IMR-90 (cell line): ENCODE results near the gene C12orf75. TPM values are rescaled to one million over a fixed set of nuclear protein-coding genes. Genes with fewer than 3 reads are reported as not detected.

Experiments used
- ATAC-seq: fragments of 200-7000 bp; cut with Tn5 transposase; 2 replicates; pipeline ENCODE4 v1.9.1; 2020; ENCODE audit warnings: low read depth, mild to moderate bottlenecking, moderate library complexity
- BruUV-seq: library from RNA; stranded (reverse); fragments of 400-500 nt; replicated peaks from 2 replicates; lab custom pipeline; 2021; lab: Mats Ljungman, UMichigan
- CTCF ChIA-PET: fragments of 300-600 bp; formaldehyde crosslinking; extraction: SDS; loops from one replicate; lab custom pipeline; 2021; ENCODE audit warnings: antibody characterized with exemption; lab: Yijun Ruan, JAX
- POLR2A ChIA-PET: fragments of 300-600 bp; sonication (Branson Sonifier 250); formaldehyde crosslinking; loops from one replicate; lab custom pipeline; 2022; ENCODE audit warnings: antibody characterized with exemption; ENCODE audit not compliant: unreplicated experiment; lab: Charles Lee
- DNase-seq: peaks from one replicate; pipeline ENCODE4 v3.0.0; 2013
- H2AFZ ChIP-seq: replicated peaks from 2 replicates; pipeline ENCODE3; 2013; ENCODE audit warnings: low read length, mild to moderate bottlenecking; ENCODE audit not compliant: poor library complexity
- H2AK5ac ChIP-seq: 2 replicates; pipeline ENCODE4 v1.6.1; 2013; ENCODE audit warnings: low read depth, low read length, inconsistent platforms
- H2AK9ac ChIP-seq: replicated peaks from 2 replicates; pipeline ENCODE3; 2013; ENCODE audit warnings: mild to moderate bottlenecking, low read depth, low read length, moderate library complexity; ENCODE audit not compliant: poor library complexity
- H2BK120ac ChIP-seq: 2 replicates; pipeline ENCODE4 v1.6.1; 2013; ENCODE audit warnings: low read depth, low read length, inconsistent platforms
- H2BK15ac ChIP-seq: 3 replicates; pipeline ENCODE4 v1.6.1; 2013; ENCODE audit warnings: low read depth, low read length, inconsistent platforms
- H2BK20ac ChIP-seq: 2 replicates; pipeline ENCODE4 v1.6.1; 2013; ENCODE audit warnings: low read depth, mild to moderate bottlenecking, inconsistent platforms, low read length, moderate library complexity
- H2BK5ac ChIP-seq: 2 replicates; pipeline ENCODE4 v1.6.1; 2013; ENCODE audit warnings: mild to moderate bottlenecking, low read depth, low read length, inconsistent platforms; ENCODE audit not compliant: poor library complexity, severe bottlenecking
- H3K14ac ChIP-seq: replicated peaks from 2 replicates; pipeline ENCODE4 v1.6.1; 2013; ENCODE audit warnings: low read depth, low read length, inconsistent platforms
- H3K18ac ChIP-seq: 2 replicates; pipeline ENCODE4 v1.6.1; 2013; ENCODE audit warnings: low read depth, low read length, control low read depth
- H3K23ac ChIP-seq: 2 replicates; pipeline ENCODE4 v1.6.1; 2013; ENCODE audit warnings: low read depth, low read length, inconsistent platforms
- H3K27ac ChIP-seq: 2 replicates; pipeline ENCODE4 v1.5.1; 2013; ENCODE audit warnings: mild to moderate bottlenecking, control low read depth, low read length; ENCODE audit not compliant: insufficient read depth
- H3K27me3 ChIP-seq: 2 replicates; pipeline ENCODE4 v1.6.1; 2013; ENCODE audit warnings: low read length; ENCODE audit not compliant: control insufficient read depth, insufficient read depth
- H3K36me3 ChIP-seq: 2 replicates; pipeline ENCODE4 v1.6.1; 2013; ENCODE audit warnings: low read length, mixed read lengths; ENCODE audit not compliant: control insufficient read depth, insufficient read depth
- H3K4ac ChIP-seq: 2 replicates; pipeline ENCODE4 v1.6.1; 2013; ENCODE audit warnings: low read depth, low read length, inconsistent platforms
- H3K4me1 ChIP-seq: 2 replicates; pipeline ENCODE4 v1.6.1; 2013; ENCODE audit warnings: low read length, mixed read lengths; ENCODE audit not compliant: control insufficient read depth, insufficient read depth
- H3K4me2 ChIP-seq: 2 replicates; pipeline ENCODE4 v1.6.1; 2013; ENCODE audit warnings: low read depth, mild to moderate bottlenecking, control low read depth, low read length, moderate library complexity
- H3K4me3 ChIP-seq: 2 replicates; pipeline ENCODE4 v1.5.1; 2013; ENCODE audit warnings: low read depth, mild to moderate bottlenecking, control low read depth, low read length, moderate library complexity; ENCODE audit not compliant: insufficient read depth
- H3K56ac ChIP-seq: 2 replicates; pipeline ENCODE4 v1.6.1; 2013; ENCODE audit warnings: low read length, inconsistent platforms; ENCODE audit not compliant: insufficient read depth; ENCODE audit errors: extremely low read depth
- H3K79me1 ChIP-seq, 2 experiments: 2 replicates each; pipeline ENCODE4 v1.6.1; 2013; ENCODE audit warnings: low read length in 2 of 2, inconsistent platforms in 1 of 2, low read depth in 1 of 2
- H3K9ac ChIP-seq: 2 replicates; pipeline ENCODE4 v1.6.1; 2013; ENCODE audit warnings: low read depth, low read length, control low read depth
- H3K9me1 ChIP-seq: 2 replicates; pipeline ENCODE4 v1.6.1; 2013; ENCODE audit warnings: low read length, inconsistent platforms; ENCODE audit not compliant: insufficient read depth
- H3K9me3 ChIP-seq: 2 replicates; pipeline ENCODE4 v1.6.1; 2013; ENCODE audit warnings: low read length; ENCODE audit not compliant: control insufficient read depth, insufficient read depth
- H4K20me1 ChIP-seq: 2 replicates; pipeline ENCODE4 v1.6.1; 2013; ENCODE audit warnings: low read length, inconsistent platforms; ENCODE audit not compliant: insufficient read depth
- H4K5ac ChIP-seq: 2 replicates; pipeline ENCODE4 v1.6.1; 2013; ENCODE audit warnings: mild to moderate bottlenecking, low read depth, low read length, control low read depth
- H4K8ac ChIP-seq, 2 experiments: 2 replicates each; pipeline ENCODE4 v1.6.1; 2013; ENCODE audit warnings: low read depth in 2 of 2, low read length in 2 of 2, control low read depth in 1 of 2, inconsistent platforms in 1 of 2
- H4K91ac ChIP-seq: 2 replicates; pipeline ENCODE4 v1.6.1; 2013; ENCODE audit warnings: low read depth, low read length, inconsistent platforms; ENCODE audit not compliant: insufficient read depth
- BHLHE40 ChIP-seq: fragments of 150-350 bp; IDR thresholded peaks from 2 replicates; pipeline ENCODE4 v1.6.1; 2016; ENCODE audit warnings: mild to moderate bottlenecking, low read depth, low read length
- CEBPB ChIP-seq: IDR thresholded peaks from 2 replicates; pipeline ENCODE4 v1.6.1; 2012; ENCODE audit warnings: low read depth, low read length, improper control_type of control experiment
- CHD1 ChIP-seq: IDR thresholded peaks from 2 replicates; pipeline ENCODE4 v1.6.1; 2012; ENCODE audit warnings: low read depth, low read length, improper control_type of control experiment
- MAFK ChIP-seq: IDR thresholded peaks from 2 replicates; pipeline ENCODE4 v1.6.1; 2012; ENCODE audit warnings: low read depth, low read length, improper control_type of control experiment
- MAZ ChIP-seq: IDR thresholded peaks from 2 replicates; pipeline ENCODE4 v1.6.1; 2012; ENCODE audit warnings: low read depth, mild to moderate bottlenecking, low read length, improper control_type of control experiment, moderate library complexity, borderline replicate concordance
- MXI1 ChIP-seq: IDR thresholded peaks from 2 replicates; pipeline ENCODE4 v1.6.1; 2012; ENCODE audit warnings: low read depth, mild to moderate bottlenecking, low read length, moderate library complexity, borderline replicate concordance
- NFE2L2 ChIP-seq: fragments of 150-350 bp; IDR thresholded peaks from 2 replicates; pipeline ENCODE4 v1.6.1; 2016; ENCODE audit warnings: low read depth, mild to moderate bottlenecking, low read length
- POLR2A ChIP-seq: IDR thresholded peaks from 2 replicates; pipeline ENCODE4 v1.6.1; 2012; ENCODE audit warnings: mild to moderate bottlenecking, low read depth, low read length
- RAD21 ChIP-seq: IDR thresholded peaks from 2 replicates; pipeline ENCODE4 v1.6.1; 2012; ENCODE audit warnings: low read length, improper control_type of control experiment
- RCOR1 ChIP-seq: IDR thresholded peaks from 2 replicates; pipeline ENCODE4 v1.6.1; 2012; ENCODE audit warnings: mild to moderate bottlenecking, low read length, improper control_type of control experiment; ENCODE audit not compliant: insufficient replicate concordance
- RFX5 ChIP-seq: IDR thresholded peaks from 2 replicates; pipeline ENCODE4 v1.8.0; 2012; ENCODE audit warnings: low read depth, mild to moderate bottlenecking, low read length, moderate library complexity
- SMC3 ChIP-seq: fragments of 150-350 bp; IDR thresholded peaks from 2 replicates; pipeline ENCODE4 v1.6.1; 2016; ENCODE audit warnings: low read depth, mild to moderate bottlenecking, antibody characterized with exemption, low read length, moderate library complexity
- WGBS, 2 experiments: methylation state at CpG; one replicate each; pipeline versions ENCODE4 v1.1.5 to v1.1.7; 2013; ENCODE audit warnings: missing lambda C conversion rate in 2 of 2; ENCODE audit not compliant: insufficient read length in 1 of 2; ENCODE audit errors: extremely low coverage in 2 of 2; 5-methylcytosine and 5-hydroxymethylcytosine counted together
- dilution Hi-C: fragments of 300-500 bp; cut with HindIII; formaldehyde crosslinking; loops from one replicate; pipeline ENCODE4 v1.14.3; 2018; ENCODE audit warnings: low sequenced_read_pairs; ENCODE audit not compliant: unreplicated experiment
- in situ Hi-C: fragments of 300-500 bp; cut with MboI; formaldehyde crosslinking; loops from 3 replicates; pipeline ENCODE4 v1.14.3; 2019; ENCODE audit warnings: low sequenced_read_pairs, inconsistent platforms, mixed read lengths
- intact Hi-C: fragments of 100-400 bp; cut with micrococcal nuclease; formaldehyde crosslinking; loops from 2 replicates; pipeline ENCODE4 v1.10.0; 2022
- polyA plus RNA-seq, 3 experiments: library from polyadenylated mRNA; depleted of rRNA; stranded (reverse); fragments of >200 nt; gene quantifications; 2 replicates each; pipeline ENCODE4 v1.2.3, GENCODE V29; 2012; ENCODE audit warnings: low replicate concordance in 1 of 3
- total RNA-seq: library from RNA; depleted of rRNA; stranded (reverse); fragments of >200 nt; gene quantifications from 2 replicates; pipeline ENCODE4 v1.2.3, GENCODE V29; 2012
- TF ChIP-seq, protein P1 (sequence below): fragments of 150-350 bp; IDR thresholded peaks from 2 replicates; pipeline ENCODE4 v1.6.1; 2016; ENCODE audit warnings: low read depth, mild to moderate bottlenecking, low read length, moderate library complexity, borderline replicate concordance
- TF ChIP-seq, protein P2 (sequence below): fragments of 150-350 bp; IDR thresholded peaks from 2 replicates; pipeline ENCODE4 v1.6.1; 2017; ENCODE audit warnings: mild to moderate bottlenecking, antibody characterized with exemption, low read length, low read depth
- TF ChIP-seq, protein P3 (sequence below): conservative IDR thresholded peaks from 2 replicates; pipeline ENCODE4 v1.5.1; 2012; ENCODE audit warnings: mild to moderate bottlenecking, low read depth, low read length, improper control_type of control experiment

C12orf75 gene
- total and polyA plus RNA-seq, 2 of the 4 experiments (the other 2 are of a cell fraction) = 145 to 278 TPM

DNA sequence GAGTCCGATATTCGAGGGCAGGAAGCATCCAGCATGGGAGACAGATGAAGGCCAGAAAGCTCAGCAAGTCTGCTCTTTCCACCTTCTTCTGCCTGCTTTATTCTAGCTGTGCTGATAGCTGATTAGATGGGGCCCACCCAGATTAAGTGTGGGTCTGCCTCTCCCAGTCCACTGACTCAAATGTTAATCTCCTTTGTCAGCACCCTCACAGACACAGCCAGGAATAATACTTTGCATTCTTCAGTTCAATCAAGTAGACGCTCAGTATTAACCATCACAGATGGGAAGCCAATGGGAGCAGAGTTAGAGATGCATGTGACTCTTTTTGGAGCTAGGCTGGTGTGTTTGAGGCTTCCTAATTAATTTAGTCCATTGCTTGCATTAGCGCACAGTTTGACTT lies 17.0 kb downstream of the C12orf75 start:
- H2AK5ac ChIP-seq = no peak overlapping the region
- no peak for TF ChIP-seq CEBPB
- no peak for TF ChIP-seq MAZ
- no peak for TF ChIP-seq NFE2L2
- no peak for TF ChIP-seq MXI1
- TF ChIP-seq BHLHE40 = no peak
- TF ChIP-seq RAD21 = no peak
- TF ChIP-seq RCOR1 = no peak
- TF ChIP-seq CHD1 = no peak
- TF ChIP-seq, protein P1, sequence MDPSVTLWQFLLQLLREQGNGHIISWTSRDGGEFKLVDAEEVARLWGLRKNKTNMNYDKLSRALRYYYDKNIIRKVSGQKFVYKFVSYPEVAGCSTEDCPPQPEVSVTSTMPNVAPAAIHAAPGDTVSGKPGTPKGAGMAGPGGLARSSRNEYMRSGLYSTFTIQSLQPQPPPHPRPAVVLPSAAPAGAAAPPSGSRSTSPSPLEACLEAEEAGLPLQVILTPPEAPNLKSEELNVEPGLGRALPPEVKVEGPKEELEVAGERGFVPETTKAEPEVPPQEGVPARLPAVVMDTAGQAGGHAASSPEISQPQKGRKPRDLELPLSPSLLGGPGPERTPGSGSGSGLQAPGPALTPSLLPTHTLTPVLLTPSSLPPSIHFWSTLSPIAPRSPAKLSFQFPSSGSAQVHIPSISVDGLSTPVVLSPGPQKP = no peak
- no peak for TF ChIP-seq MAFK
- TF ChIP-seq, protein P2, sequence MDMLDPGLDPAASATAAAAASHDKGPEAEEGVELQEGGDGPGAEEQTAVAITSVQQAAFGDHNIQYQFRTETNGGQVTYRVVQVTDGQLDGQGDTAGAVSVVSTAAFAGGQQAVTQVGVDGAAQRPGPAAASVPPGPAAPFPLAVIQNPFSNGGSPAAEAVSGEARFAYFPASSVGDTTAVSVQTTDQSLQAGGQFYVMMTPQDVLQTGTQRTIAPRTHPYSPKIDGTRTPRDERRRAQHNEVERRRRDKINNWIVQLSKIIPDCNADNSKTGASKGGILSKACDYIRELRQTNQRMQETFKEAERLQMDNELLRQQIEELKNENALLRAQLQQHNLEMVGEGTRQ = no peak
- no peak for TF ChIP-seq SMC3
- TF ChIP-seq, protein P3, sequence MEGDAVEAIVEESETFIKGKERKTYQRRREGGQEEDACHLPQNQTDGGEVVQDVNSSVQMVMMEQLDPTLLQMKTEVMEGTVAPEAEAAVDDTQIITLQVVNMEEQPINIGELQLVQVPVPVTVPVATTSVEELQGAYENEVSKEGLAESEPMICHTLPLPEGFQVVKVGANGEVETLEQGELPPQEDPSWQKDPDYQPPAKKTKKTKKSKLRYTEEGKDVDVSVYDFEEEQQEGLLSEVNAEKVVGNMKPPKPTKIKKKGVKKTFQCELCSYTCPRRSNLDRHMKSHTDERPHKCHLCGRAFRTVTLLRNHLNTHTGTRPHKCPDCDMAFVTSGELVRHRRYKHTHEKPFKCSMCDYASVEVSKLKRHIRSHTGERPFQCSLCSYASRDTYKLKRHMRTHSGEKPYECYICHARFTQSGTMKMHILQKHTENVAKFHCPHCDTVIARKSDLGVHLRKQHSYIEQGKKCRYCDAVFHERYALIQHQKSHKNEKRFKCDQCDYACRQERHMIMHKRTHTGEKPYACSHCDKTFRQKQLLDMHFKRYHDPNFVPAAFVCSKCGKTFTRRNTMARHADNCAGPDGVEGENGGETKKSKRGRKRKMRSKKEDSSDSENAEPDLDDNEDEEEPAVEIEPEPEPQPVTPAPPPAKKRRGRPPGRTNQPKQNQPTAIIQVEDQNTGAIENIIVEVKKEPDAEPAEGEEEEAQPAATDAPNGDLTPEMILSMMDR = no peak
- TF ChIP-seq POLR2A = no peak
- no peak for TF ChIP-seq RFX5
- H3K9me1 ChIP-seq = peaks cover 28% of the 10 kb centered on the region
- H3K18ac ChIP-seq = peak overlapping the region; percentile 15; the same call in 1 of the 2 replicates
- ChIA-PET CTCF (interaction anchor here (0.7 kb wide), 1 partner anchor 133 kb away, joined by 3 read pairs; no protein-coding TSS in a partner anchor), POLR2A (no interaction called here)
- no peak overlapping the region for H4K8ac ChIP-seq
- H2AK9ac ChIP-seq = no peak overlapping the region
- H3K27me3 ChIP-seq = no peaks in the 10 kb centered on the region
- no peak overlapping the region for H3K27ac ChIP-seq
- H3K23ac ChIP-seq = no peak overlapping the region
- no peak overlapping the region for H2AFZ ChIP-seq
- ATAC-seq (no peak), DNase-seq (no peak)
- in situ Hi-C loops (no loop called here), intact Hi-C loops (no loop called here), dilution Hi-C loops (no loop called here)
- no peak overlapping the region for H2BK5ac ChIP-seq
- no peak overlapping the region for H3K9ac ChIP-seq
- no peak overlapping the region for H3K4me2 ChIP-seq
- H3K4ac ChIP-seq = no peak overlapping the region
- H3K4me1 ChIP-seq = peaks cover 19% of the 10 kb centered on the region
- no peak overlapping the region for H2BK15ac ChIP-seq
- peaks cover 59% of the 10 kb centered on the region for H4K20me1 ChIP-seq
- H3K56ac ChIP-seq = no peak overlapping the region
- H4K91ac ChIP-seq = no peak overlapping the region
- H2BK120ac ChIP-seq = no peak overlapping the region
- no peak overlapping the region; the same call in 1 of the 2 replicates for H3K14ac ChIP-seq
- no peaks in the 10 kb centered on the region for H3K9me3 ChIP-seq
- BruUV-seq = no TSS peak
- no peak overlapping the region for H2BK20ac ChIP-seq
- peak overlapping the region; percentile 49 for H4K5ac ChIP-seq
- 100% methylated on average over 1 of the region's 4 CpGs; no CpG with 5 or more reads in 1 of the 2 experiments for WGBS, 2 experiments
- peaks cover 42 to 61% of the 10 kb centered on the region in 2 experiments for H3K79me1 ChIP-seq
- H3K36me3 ChIP-seq = peaks cover 6% of the 10 kb centered on the region; the same call in 1 of the 2 replicates
- no peak overlapping the region for H3K4me3 ChIP-seq
